Thyroid gland (tissue), 4 donors: ENCODE results near the gene CCDC170.

Experiments used
- CTCF ChIP-seq, 6 experiments: fragments of 200-600 bp in 3 of 6; fragments of 450-650 bp in 3 of 6; sonication (generic) in 3 of 6; IDR thresholded peaks; one replicate each; pipeline ENCODE4 v1.5.1; 2016 to 2019; ENCODE audit warnings: antibody characterized with exemption in 6 of 6, mild to moderate bottlenecking in 2 of 6, inconsistent platforms in 1 of 6, moderate library complexity in 1 of 6
- POLR2A ChIP-seq, 2 donors: fragments of 450-650 bp; IDR thresholded peaks; one replicate each; pipeline ENCODE4 v1.6.1; 2017; ENCODE audit warnings: antibody characterized with exemption in 2 of 2, mild to moderate bottlenecking in 2 of 2, moderate library complexity in 1 of 2

- TF ChIP-seq CTCF (IDR thresholded peaks at IDR 0.05) (no peak), POLR2A (IDR thresholded peaks at IDR 0.05) (no peak)
These were observed 54.4 kb downstream of the CCDC170 start for GRCh38 chr6:151548201-151548600.
